GM23248 (cell line): ENCODE data around the gene SPATC1L. TPM values are rescaled to one million over a fixed set of nuclear protein-coding genes. Genes with fewer than 3 reads are reported as not detected.

ENCODE experiments used
- DNase-seq: peaks from one replicate; pipeline ENCODE4 v3.0.0-alpha.2; 2015
- H2AFZ ChIP-seq: fragments of 200-600 bp; sonication (generic); 2 replicates; pipeline ENCODE4 v1.6.1; 2016; ENCODE audit warnings: antibody characterized with exemption
- H3F3A ChIP-seq: fragments of 200-600 bp; sonication (generic); 2 replicates; pipeline ENCODE4 v1.6.1; 2016; ENCODE audit warnings: mild to moderate bottlenecking, antibody characterized with exemption, mixed run types; ENCODE audit not compliant: insufficient read depth
- H3K27ac ChIP-seq: fragments of 200-600 bp; sonication (generic); 2 replicates; pipeline ENCODE4 v1.5.1; 2016; ENCODE audit warnings: mild to moderate bottlenecking
- H3K27me3 ChIP-seq: fragments of 200-600 bp; sonication (generic); replicated peaks from 2 replicates; pipeline ENCODE4 v1.6.1; 2016; ENCODE audit warnings: mild to moderate bottlenecking; ENCODE audit not compliant: insufficient read depth
- H3K36me3 ChIP-seq: fragments of 200-600 bp; sonication (generic); 2 replicates; pipeline ENCODE4 v1.6.1; 2016; ENCODE audit warnings: low read depth, mild to moderate bottlenecking
- H3K4me1 ChIP-seq: fragments of 200-600 bp; sonication (generic); 2 replicates; pipeline ENCODE4 v1.6.1; 2016; ENCODE audit warnings: mild to moderate bottlenecking; ENCODE audit not compliant: insufficient read depth
- H3K4me2 ChIP-seq: fragments of 200-600 bp; sonication (generic); one replicate; pipeline ENCODE4 v1.6.1; 2016; ENCODE audit warnings: mild to moderate bottlenecking; ENCODE audit not compliant: unreplicated experiment
- H3K4me3 ChIP-seq: fragments of 200-600 bp; sonication (generic); 2 replicates; pipeline ENCODE4 v1.5.1; 2016; ENCODE audit warnings: mild to moderate bottlenecking
- H3K79me2 ChIP-seq: fragments of 200-600 bp; sonication (generic); 2 replicates; pipeline ENCODE4 v1.6.1; 2016; ENCODE audit warnings: mild to moderate bottlenecking; ENCODE audit not compliant: insufficient read depth
- H3K9ac ChIP-seq: fragments of 200-600 bp; sonication (generic); 2 replicates; pipeline ENCODE4 v1.6.1; 2016; ENCODE audit warnings: mild to moderate bottlenecking
- H3K9me2 ChIP-seq: fragments of 200-600 bp; sonication (generic); 2 replicates; pipeline ENCODE4 v1.6.1; 2016; ENCODE audit warnings: mixed run types, mild to moderate bottlenecking, moderate library complexity; ENCODE audit not compliant: insufficient read depth
- H3K9me3 ChIP-seq: fragments of 200-600 bp; sonication (generic); one replicate; pipeline ENCODE4 v1.6.1; 2017; ENCODE audit warnings: low read depth
- H4K20me1 ChIP-seq: fragments of 200-600 bp; sonication (generic); 2 replicates; pipeline ENCODE4 v1.6.0; 2016; ENCODE audit not compliant: insufficient read depth
- EZH2 ChIP-seq: fragments of 200-600 bp; sonication (generic); IDR thresholded peaks from 2 replicates; pipeline ENCODE4 v1.6.1; 2018; ENCODE audit warnings: antibody characterized with exemption, mild to moderate bottlenecking; ENCODE audit not compliant: insufficient read depth, poor library complexity, severe bottlenecking
- EZH2phosphoT487 ChIP-seq: fragments of 200-600 bp; sonication (generic); IDR thresholded peaks from 2 replicates; pipeline ENCODE4 v1.6.1; 2018; ENCODE audit warnings: antibody characterized with exemption, moderate library complexity, mild to moderate bottlenecking, low read depth; ENCODE audit not compliant: insufficient read depth
- WGBS, 2 experiments: methylation state at CpG; one replicate each; pipeline ENCODE4 v1.1.6; 2015 to 2017; ENCODE audit warnings: low lambda C conversion rate in 2 of 2, low coverage in 1 of 2; ENCODE audit errors: missing lambda C conversion rate in 2 of 2; 5-methylcytosine and 5-hydroxymethylcytosine counted together
- in situ Hi-C: fragments of 300-500 bp; cut with MboI; formaldehyde crosslinking; loops from 2 replicates; pipeline ENCODE4 v1.15.0; 2020
- polyA plus RNA-seq: library from polyadenylated mRNA; unstranded; fragments of >200 nt; fragmentation: Nextera tagmentation; extraction: Ambion mirVana; gene quantifications from 2 replicates; pipeline ENCODE4 v1.2.1, GENCODE V29; 2016
- total RNA-seq: library from RNA; depleted of rRNA; stranded (reverse); fragments of >200 nt; shearing (Covaris generic); gene quantifications from 2 replicates; pipeline ENCODE4 v1.2.3, GENCODE V29; 2014

The SPATC1L gene
- total and polyA plus RNA-seq, 2 experiments from 2014 or later, result 5.2 to 15.7 TPM

DNA sequence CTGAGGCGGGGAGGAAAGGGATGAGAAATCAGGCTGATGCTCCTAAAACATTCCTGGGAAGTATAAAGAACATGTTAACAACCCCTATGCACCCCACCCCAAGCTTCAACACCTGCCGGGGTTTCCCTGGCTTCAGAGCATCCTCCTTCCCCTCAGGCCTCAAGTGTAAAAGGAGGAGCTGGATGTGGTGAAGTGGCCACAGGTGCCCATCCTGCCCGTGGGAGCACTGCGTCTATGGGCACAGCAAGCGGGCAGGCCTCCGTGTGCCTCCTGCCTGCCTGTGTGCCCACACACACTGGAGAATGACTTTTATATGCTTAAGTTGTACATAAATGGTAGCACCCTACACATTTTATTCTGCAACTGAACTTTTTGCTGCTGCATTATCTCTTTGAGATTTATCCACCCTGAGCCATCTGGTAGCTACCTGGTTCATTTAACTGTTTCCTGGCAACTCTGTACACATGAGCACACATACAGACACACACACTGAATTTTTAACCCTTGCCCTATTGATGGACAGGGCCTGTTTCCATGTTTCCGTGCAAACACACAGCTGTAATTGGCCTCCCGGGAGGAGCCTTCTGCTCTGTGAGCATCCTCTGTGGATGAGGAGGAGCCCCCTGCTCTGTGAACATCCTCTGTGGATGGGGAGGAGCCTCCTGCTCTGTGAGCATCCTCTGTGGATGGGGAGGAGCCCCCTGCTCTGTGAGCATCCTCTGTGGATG, 15.4 kb downstream of the SPATC1L start:
- Histone ChIP-seq H3K36me3 (no peaks in the 10 kb centered on the region), H2AFZ (no peak overlapping the region), H3F3A (no peaks in the 10 kb centered on the region; the same call in 1 of the 2 replicates), H3K27ac (no peak overlapping the region), H4K20me1 (no peaks in the 10 kb centered on the region), H3K9ac (no peak overlapping the region), H3K9me3 (no peaks in the 10 kb centered on the region), H3K79me2 (no peaks in the 10 kb centered on the region), H3K9me2 (no peaks in the 10 kb centered on the region), H3K4me3 (no peak overlapping the region), H3K27me3 (no peaks in the 10 kb centered on the region), H3K4me1 (no peaks in the 10 kb centered on the region), H3K4me2 (no peak overlapping the region)
- TF ChIP-seq EZH2 (no peak), EZH2phosphoT487 (no peak)
- DNase-seq, result no peak
- in situ Hi-C loops, result no loop called here
- WGBS, 2 experiments, result 82 to 89% methylated on average over 7 to 8 of the region's 8 CpGs

DNA sequence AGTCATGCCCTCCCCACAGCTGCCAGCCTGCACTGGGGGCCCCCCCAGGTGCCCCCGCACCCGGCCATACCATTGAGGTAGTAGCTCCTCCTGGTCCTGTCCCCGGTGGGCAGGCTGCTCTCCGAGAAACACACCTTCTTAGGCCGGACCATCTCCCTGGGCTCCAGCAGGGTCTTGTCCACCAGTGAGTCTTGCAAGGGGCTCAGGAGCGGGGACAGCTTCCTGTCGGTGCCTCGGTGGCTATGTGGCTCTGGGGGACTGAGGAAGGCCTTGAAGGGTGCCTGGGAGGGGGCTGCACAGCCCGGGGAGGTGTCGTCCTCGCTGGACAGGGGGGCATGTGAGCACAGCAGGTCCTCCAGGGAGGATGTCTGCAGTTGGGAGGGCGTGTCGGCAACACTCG, 16.0 kb downstream of the SPATC1L start:
- 89 to 91% methylated on average over 12 to 14 of the region's 14 CpGs for WGBS, 2 experiments
- TF ChIP-seq EZH2 (no peak), EZH2phosphoT487 (no peak)
- H3F3A ChIP-seq, result no peaks in the 10 kb centered on the region; the same call in 1 of the 2 replicates
- H3K9me2 ChIP-seq, result no peaks in the 10 kb centered on the region
- no peaks in the 10 kb centered on the region for H4K20me1 ChIP-seq
- H2AFZ ChIP-seq, result no peak overlapping the region
- in situ Hi-C loops, result no loop called here
- H3K9me3 ChIP-seq, result no peaks in the 10 kb centered on the region
- H3K27ac ChIP-seq, result no peak overlapping the region
- no peaks in the 10 kb centered on the region for H3K79me2 ChIP-seq
- no peak for DNase-seq
- no peaks in the 10 kb centered on the region for H3K4me1 ChIP-seq
- H3K27me3 ChIP-seq, result no peaks in the 10 kb centered on the region
- H3K36me3 ChIP-seq, result no peaks in the 10 kb centered on the region
- H3K4me3 ChIP-seq, result no peak overlapping the region
- no peak overlapping the region for H3K4me2 ChIP-seq
- no peak overlapping the region for H3K9ac ChIP-seq

DNA sequence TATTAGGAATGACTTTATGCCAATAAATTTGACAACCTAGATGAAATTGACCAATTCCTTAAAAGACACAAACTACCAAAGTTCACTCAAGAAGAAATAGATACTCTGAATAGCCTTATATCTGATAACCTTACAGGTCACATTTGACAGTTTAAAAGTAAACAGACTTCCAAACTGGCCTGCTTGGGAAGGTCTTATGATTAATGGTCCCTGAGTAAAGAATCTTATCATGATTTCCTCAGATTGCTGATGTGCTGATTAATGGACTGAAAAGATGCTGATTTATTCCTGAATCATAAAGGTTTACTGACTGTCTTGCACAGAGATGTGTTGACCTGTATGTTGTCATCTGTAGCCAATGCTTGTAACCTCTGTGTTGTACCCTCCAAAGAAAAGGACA, 19.2 kb downstream of the SPATC1L start:
- Histone ChIP-seq H3K27me3 (no peaks in the 10 kb centered on the region), H4K20me1 (no peaks in the 10 kb centered on the region), H3K4me1 (no peaks in the 10 kb centered on the region), H3K9ac (no peak overlapping the region), H3K27ac (no peak overlapping the region), H2AFZ (no peak overlapping the region), H3K9me2 (no peaks in the 10 kb centered on the region), H3K4me3 (no peak overlapping the region), H3F3A (no peaks in the 10 kb centered on the region; the same call in 1 of the 2 replicates), H3K9me3 (no peaks in the 10 kb centered on the region), H3K36me3 (no peaks in the 10 kb centered on the region), H3K79me2 (no peaks in the 10 kb centered on the region), H3K4me2 (no peak overlapping the region)
- TF ChIP-seq EZH2 (no peak), EZH2phosphoT487 (no peak)
- DNase-seq, result no peak
- in situ Hi-C loops, result no loop called here

DNA sequence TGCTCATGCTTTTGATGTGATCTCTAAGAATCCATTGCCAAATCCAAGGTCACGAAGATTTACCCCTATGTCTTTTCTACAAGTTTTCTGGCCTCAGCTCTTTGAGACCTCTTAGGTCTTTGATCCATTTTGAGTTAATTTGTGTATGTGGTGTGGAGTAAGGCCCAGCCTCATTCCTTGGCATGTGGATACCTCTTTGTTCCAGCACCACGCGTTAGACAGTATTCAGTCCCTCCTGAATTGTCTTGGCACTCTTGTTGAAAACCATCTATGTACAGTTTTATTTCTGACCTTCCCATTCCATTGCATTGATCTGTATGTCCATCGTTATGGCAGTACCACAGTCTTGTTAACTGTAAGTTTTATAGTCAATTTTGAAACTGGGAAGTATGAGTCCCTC, 20.9 kb downstream of the SPATC1L start:
- Histone ChIP-seq H2AFZ (no peak overlapping the region), H4K20me1 (no peaks in the 10 kb centered on the region), H3K27me3 (no peaks in the 10 kb centered on the region), H3K4me1 (no peaks in the 10 kb centered on the region), H3K4me2 (no peak overlapping the region), H3K9ac (no peak overlapping the region), H3K9me2 (no peaks in the 10 kb centered on the region), H3K9me3 (no peaks in the 10 kb centered on the region), H3K36me3 (no peaks in the 10 kb centered on the region), H3K79me2 (no peaks in the 10 kb centered on the region), H3K27ac (no peak overlapping the region), H3K4me3 (no peak overlapping the region), H3F3A (no peaks in the 10 kb centered on the region; the same call in 1 of the 2 replicates)
- no peak for TF ChIP-seq EZH2phosphoT487
- TF ChIP-seq EZH2, result no peak
- WGBS, 2 experiments, result 38 to 47% methylated on average over 4 of the region's 4 CpGs
- no peak for DNase-seq
- in situ Hi-C loops, result no loop called here
